Inflammatory macrophage treated with lipopolysaccharide for 4 hours (primary cell): ENCODE measurements around the gene AIPL1.

ENCODE experiments used
- DNase-seq: peaks from one replicate; pipeline ENCODE4 v3.0.0-alpha.2; 2020

The AIPL1 gene

DNA sequence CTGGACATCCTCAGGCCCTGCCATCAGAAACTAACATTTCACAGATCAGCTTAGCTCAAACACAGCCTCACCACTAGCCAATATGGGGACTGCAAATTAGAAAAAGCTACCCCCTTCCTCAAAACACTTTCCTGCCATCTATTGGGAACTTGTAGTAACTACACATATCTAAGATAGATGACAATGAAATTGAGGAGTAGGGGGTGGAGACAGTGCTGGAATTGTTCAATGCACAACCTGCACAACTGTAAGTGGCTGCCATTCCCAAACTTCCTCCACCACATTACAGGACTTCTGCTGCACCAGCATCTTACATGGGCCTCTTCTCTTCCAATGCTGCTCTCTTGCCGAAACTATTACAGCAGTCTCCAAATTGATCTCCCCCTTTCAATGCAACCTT lies 21.9 kb downstream of the AIPL1 start:
- DNase-seq = peak; percentile 18

GRCh38 chr17:6408735-6409134 lies 26.2 kb downstream of the AIPL1 start:
- no peak for DNase-seq

DNA sequence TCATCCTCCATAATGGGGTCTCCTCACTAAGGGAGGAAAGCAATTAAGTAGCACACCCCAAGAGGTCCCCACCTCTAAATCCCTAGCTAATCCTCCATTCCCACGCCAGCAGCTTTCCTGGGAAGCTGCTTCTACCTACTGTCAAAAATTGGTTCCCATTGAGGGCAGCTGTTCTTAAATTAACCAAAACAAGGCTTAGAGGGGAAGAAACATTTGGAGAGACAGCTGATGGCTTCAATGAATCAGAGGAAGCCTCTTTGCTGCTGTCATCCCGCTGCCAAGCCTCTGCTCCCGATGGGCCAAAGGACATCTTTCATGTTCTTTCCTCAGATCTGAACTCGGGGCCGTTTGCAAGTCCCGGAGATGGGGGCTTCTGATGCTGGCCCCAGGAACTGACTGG lies 26.6 kb downstream of the AIPL1 start:
- no peak for DNase-seq

DNA sequence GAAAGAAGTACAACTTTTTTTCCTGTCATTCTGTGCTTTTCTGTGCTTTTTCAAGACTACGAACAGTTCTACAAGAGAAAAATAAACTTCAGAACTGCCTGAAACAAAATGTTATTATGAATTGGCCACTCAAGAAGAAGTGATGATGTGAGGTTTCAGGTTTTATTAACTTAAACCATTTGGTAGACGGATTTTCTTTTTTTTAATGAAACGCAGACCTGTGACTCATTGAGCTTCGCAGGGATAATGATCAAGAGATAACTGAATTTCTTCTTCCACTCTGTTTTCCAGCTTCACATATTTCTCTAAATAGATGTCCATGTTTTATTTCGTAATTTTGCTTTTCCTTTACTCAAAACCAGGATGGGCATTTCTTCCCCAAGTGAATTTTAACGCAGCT lies 32.7 kb downstream of the AIPL1 start:
- DNase-seq = no peak

GRCh38 chr17:6398955-6399354 lies 36.0 kb downstream of the AIPL1 start:
- DNase-seq = no peak

DNA sequence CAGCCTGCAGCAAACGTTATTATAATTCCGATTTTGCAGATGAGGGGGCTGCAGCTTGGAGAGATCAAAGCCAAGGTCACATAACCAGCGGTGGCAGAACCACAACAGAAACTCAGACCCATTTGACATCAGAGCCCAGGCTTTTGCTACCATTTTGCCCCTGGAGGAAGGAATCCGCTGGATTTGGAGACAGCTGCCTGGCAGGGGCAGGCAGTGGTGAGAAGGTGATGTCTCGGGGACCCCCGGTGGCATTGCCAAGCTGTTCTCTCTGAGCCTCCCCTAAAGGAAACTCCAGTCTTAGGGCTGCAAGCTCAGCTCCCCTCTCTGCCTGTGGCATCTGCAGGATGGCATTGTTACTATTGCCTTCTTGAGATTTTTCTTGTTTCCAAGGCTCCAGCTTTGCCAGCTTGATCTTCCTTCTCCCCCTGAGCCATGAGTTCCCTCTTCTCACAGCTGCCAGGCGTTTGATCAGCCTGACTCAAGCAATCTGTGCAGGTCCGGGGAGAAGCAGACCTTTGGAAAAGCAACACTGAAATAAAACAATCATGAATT lies 40.8 kb downstream of the AIPL1 start:
- DNase-seq = no peak

DNA sequence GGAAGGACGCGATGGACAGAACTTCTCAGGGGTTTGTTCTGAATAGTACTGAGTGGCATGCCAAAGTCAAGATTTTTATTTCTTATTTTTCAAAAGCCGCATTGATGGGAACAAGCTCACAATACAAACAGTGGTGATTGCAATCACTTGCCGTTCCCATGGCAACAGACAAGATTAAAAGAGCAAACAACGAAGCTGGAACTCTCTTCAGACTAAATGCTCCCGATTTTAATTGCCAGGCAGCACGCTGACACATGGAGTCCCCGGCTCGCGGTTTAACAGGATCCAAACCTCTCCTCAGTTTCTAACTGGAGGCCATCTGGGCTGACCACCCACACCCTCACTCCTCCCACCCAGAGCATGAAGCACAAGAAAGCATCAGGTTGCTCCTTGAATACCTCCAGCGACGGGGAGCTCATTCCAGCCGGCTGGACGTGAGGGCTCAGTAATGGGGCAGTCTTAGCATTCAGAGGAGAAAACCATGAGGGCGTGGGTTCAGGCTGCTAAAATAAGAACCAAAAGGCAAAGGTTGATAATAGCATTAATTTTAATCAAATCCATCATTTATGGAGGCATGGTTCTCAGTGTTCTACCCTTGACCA lies 41.5 kb downstream of the AIPL1 start:
- DNase-seq = no peak

- DNase-seq = no peak
Measured at GRCh38 chr17:6392609-6393350, 42.1 kb downstream of the AIPL1 start.

DNA sequence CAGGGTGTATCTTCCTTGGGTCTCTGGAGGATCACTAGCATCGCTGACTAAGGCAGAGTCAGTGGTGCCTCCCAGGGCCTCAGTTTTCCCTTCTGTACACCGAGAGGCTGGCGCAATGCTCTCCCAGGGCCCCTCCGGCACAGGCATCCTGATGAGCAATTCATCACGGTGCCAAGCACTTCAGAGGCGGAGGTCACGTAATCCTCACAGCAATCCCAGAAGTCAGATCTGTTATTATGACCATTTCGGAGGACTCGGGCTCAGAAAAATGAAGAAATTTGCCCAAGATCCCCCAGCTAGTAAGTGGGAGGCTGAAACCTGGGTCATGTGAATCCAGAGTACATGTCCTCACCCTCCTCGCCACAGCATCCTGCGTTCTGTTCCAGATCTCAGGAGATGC lies 46.5 kb downstream of the AIPL1 start:
- no peak for DNase-seq

GRCh38 chr17:6387858-6388257 lies 47.1 kb downstream of the AIPL1 start:
- DNase-seq = no peak

DNA sequence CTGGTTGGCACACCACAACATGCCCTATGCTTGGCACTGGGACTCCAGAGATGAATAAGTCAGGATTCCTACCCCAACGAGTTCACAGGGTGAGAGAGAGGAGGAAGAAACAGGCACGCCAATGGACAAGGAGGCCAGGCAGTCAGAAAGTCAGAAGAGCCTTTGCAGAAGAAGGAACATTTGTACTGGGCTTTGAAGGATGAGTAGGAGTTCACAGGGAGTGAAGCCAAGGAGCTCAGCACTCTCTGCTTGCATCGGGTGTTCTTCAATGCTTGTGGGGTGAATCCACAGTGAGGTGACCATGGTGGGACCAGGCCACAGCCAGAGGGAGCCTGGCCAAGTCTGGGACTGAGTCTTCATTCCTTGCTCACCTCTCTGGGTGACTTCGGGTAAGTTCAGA lies 47.5 kb downstream of the AIPL1 start:
- no peak for DNase-seq

DNA sequence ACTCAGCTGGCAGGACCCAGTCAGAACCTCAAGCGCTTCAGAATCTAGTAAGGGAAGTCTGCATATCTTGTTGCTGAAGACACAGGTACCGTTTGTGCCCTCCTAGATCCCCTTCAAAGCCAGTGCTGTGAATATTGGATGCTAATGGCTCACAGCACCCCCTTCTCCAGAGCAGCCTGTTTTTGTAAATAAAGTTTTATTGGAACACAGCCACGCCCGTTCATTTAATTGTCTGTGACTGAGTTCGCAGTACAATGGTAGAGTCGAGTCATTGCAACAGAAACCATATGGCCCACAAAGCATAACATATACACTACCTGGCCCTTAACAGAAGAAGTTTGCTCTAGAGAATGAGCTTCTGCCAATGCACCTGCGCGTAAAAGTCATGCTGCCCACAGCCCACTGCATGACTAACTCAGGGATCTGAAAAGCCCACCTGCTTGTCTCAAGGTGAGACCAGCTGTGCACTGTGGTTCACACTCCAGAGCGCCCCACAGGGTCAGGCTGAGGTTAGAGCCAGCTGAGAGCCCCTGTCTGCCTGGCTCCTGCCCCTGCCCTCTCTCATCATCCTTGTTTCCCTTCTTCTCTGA lies 48.8 kb downstream of the AIPL1 start:
- no peak for DNase-seq

- DNase-seq = no peak
Measured at GRCh38 chr17:6384481-6384880, 50.4 kb downstream of the AIPL1 start.

DNA sequence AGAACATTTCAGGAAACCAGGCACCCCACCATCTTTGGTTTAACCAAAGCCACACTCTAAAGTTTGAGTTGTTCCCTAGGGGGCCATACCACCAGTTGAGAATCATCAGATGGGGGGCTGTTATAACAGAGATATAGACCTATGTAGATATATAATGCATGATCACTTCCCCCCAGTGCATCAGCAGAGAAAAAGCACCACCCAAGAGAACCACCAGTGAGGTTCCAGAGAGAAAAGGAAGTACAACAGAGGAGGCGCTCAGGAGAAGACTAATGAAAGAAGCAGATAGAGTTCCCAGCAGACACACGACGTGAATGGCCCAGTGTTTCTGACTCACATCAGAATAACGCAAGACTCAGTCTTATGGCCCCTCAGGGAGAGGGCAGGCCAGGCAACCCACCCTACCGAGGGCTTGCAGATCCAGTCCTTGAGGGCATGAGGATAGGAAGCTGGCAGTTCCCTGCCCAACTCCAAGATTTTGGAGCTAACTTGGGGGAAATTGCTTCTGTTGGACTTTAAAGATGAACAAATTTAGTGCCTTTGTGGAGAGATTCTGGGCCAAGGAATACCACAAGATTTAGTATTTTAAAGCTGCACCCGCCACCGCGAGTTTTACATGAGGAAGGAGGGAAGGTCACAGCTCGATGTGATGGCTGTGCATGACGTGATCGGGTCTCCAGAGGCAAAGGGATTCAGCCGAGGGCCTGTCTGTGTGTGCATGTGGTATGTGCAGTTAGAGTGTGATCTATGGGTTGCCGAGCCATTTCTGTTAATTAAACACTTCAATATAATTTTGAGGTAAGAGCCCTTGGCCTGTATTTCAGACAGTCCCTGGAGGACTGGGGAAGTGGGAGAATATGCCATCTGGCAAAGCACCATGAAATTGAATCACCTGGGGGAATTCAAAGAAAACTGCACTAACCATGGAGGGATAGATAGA lies 53.1 kb downstream of the AIPL1 start:
- no peak for DNase-seq

DNA sequence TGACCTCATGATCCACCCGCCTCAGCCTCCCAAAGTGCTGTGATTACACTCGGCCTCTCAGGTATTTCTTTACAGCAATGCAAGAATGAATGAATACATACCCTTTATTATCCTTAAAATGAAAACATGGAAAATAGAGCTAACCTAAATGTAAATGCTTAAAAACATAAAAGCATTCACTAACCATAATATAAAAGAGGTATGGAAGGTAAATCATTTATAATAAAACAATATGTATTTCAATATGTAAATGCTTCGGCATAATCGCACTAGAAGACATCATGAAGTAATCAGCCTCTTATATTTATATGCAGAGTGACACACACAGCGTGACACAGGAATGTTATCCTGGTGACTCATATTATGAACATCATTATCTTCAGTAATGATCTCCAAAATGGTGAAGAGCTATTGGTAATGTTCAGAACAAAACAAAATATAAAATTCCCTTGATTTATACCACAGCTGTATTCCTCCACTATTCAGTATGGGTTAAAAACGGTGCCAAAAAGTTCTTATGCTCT lies 53.9 kb downstream of the AIPL1 start:
- no peak for DNase-seq

- no peak for DNase-seq
Measured at GRCh38 chr17:6377906-6378305, 57.0 kb downstream of the AIPL1 start.

DNA sequence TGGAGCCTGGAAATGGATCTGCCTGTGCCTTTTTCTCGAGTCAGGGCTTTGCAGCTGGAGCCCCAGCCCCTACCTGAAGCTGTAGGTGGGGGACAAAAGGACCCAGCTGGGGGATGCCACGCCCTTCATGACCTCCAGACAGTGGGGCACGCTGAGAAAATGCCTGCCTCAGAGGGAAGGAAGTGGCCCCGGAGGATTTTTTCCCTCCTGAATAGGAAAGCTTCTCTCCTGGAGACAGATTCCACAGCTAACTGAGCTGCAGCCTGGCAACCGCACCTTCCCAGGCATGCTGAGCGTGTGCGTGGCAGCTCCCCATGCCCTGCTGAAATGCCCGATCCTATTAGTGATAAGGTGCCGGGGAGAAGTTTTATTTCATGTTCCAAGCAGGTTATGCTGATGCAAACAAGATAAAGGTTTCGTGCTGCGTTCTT lies 58.0 kb downstream of the AIPL1 start:
- no peak for DNase-seq

DNA sequence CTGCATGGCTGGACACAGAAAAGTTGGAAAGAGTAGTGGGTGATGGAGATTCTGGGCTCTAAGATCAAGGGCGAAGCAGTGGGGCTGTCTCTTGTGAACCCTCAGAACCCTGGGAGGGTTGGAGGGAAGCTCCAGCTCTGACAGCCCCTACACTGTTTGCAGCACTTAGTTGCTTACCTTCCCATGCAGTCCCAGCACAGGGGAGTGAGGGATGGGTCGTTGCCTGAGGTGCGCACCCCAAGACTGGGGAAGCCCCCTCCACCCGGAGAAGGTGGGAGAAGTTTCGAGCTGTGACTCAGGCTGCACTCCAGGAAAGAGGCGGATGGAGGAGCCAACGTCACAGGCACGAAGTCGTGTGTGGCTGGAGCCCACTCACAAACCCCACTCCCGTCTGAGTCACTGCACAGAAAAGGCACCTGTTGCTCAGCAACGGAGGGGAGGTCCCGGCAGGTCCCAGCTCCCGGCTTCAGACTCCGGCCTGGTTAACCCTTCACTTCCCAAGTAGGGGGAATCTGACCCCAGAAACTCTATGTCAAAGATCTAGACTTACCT lies 60.1 kb downstream of the AIPL1 start:
- no peak for DNase-seq

GRCh38 chr17:6374271-6374691 lies 60.6 kb downstream of the AIPL1 start:
- no peak for DNase-seq
